ENCODE measurements around the gene ZNF709.

DNA sequence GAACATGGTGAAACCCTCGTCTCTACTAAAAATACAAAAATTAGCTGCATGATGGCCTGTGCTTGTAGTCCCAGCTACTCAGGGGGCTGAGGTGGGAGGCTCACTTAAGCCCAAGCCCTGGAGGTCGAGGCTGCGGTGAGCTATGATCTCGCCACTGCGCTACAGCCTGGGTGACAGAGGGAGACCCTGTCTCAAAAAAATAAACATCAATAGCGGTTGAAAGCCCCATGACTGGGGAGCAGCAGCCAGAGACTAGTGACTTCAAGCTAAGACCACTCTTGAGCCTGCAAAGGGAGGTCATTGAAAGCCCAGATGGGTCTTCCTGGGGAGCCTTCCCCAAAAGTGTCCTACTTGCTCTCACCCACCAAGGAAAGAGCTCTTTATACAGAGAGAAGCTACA is 11.9 kb upstream of the ZNF709 start:
- TF ChIP-seq, protein P1, sequence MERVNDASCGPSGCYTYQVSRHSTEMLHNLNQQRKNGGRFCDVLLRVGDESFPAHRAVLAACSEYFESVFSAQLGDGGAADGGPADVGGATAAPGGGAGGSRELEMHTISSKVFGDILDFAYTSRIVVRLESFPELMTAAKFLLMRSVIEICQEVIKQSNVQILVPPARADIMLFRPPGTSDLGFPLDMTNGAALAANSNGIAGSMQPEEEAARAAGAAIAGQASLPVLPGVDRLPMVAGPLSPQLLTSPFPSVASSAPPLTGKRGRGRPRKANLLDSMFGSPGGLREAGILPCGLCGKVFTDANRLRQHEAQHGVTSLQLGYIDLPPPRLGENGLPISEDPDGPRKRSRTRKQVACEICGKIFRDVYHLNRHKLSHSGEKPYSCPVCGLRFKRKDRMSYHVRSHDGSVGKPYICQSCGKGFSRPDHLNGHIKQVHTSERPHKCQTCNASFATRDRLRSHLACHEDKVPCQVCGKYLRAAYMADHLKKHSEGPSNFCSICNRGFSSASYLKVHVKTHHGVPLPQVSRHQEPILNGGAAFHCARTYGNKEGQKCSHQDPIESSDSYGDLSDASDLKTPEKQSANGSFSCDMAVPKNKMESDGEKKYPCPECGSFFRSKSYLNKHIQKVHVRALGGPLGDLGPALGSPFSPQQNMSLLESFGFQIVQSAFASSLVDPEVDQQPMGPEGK (CRISPR knock-in tag; IDR thresholded peaks at IDR 0.05): no peak
- TF ChIP-seq RXRA (CRISPR knock-in tag; IDR thresholded peaks at IDR 0.05) (no peak), ZNF788 (CRISPR knock-in tag; IDR thresholded peaks at IDR 0.05; ENCODE audit: borderline replicate concordance) (no peak), ZNF10 (CRISPR knock-in tag; IDR thresholded peaks at IDR 0.05; ENCODE audit: borderline replicate concordance, low read depth) (no peak), TOE1 (CRISPR knock-in tag; IDR thresholded peaks at IDR 0.05) (no peak)
- TF ChIP-seq, protein P2, sequence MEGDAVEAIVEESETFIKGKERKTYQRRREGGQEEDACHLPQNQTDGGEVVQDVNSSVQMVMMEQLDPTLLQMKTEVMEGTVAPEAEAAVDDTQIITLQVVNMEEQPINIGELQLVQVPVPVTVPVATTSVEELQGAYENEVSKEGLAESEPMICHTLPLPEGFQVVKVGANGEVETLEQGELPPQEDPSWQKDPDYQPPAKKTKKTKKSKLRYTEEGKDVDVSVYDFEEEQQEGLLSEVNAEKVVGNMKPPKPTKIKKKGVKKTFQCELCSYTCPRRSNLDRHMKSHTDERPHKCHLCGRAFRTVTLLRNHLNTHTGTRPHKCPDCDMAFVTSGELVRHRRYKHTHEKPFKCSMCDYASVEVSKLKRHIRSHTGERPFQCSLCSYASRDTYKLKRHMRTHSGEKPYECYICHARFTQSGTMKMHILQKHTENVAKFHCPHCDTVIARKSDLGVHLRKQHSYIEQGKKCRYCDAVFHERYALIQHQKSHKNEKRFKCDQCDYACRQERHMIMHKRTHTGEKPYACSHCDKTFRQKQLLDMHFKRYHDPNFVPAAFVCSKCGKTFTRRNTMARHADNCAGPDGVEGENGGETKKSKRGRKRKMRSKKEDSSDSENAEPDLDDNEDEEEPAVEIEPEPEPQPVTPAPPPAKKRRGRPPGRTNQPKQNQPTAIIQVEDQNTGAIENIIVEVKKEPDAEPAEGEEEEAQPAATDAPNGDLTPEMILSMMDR (CRISPR knock-in tag; IDR thresholded peaks at IDR 0.05): no peak
